B cell (primary cell): ENCODE data around the gene BTG2. TPM values are rescaled to one million over a fixed set of nuclear protein-coding genes. Genes with fewer than 3 reads are reported as not detected.

Experiments used
- ATAC-seq: fragments of 200-7000 bp; cut with Tn5 transposase; one replicate; pipeline ENCODE4 v1.10.0; 2021; ENCODE audit warnings: low read depth, mild to moderate bottlenecking, moderate number of reproducible peaks, moderate library complexity
- CTCF ChIA-PET: fragments of 350-600 bp; sonication (Branson Sonifier 250); formaldehyde crosslinking; loops from one replicate; lab custom pipeline; 2021; ENCODE audit warnings: antibody characterized with exemption, inconsistent platforms; lab: Charles Lee
- POLR2A ChIA-PET: fragments of 350-600 bp; sonication (Branson Sonifier 250); formaldehyde crosslinking; loops from one replicate; lab custom pipeline; 2021; ENCODE audit warnings: antibody characterized with exemption; lab: Charles Lee
- DNase-seq: peaks from one replicate; pipeline ENCODE4 v3.0.0; 2013
- H2AFZ ChIP-seq: 2 replicates; pipeline ENCODE4 v1.6.1; 2012; ENCODE audit warnings: mild to moderate bottlenecking, low read depth, low read length; ENCODE audit not compliant: insufficient read depth, poor library complexity, severe bottlenecking
- H3K27ac ChIP-seq, 2 donors: 1 replicate in 1 of 2; 2 replicates in 1 of 2; pipeline ENCODE4 v1.5.1; 2012 to 2013; ENCODE audit warnings: low read length in 2 of 2, mild to moderate bottlenecking in 2 of 2, moderate library complexity in 1 of 2
- H3K27me3 ChIP-seq, 4 experiments: fragments of 200-600 bp in 1 of 4; sonication (generic) in 1 of 4; replicated peaks in 1 of 4; 1 replicate in 2 of 4; 2 replicates in 2 of 4; pipeline versions ENCODE4 v1.6.1 to v1.7.0; 2013 to 2016; ENCODE audit warnings: low read length in 3 of 4, mild to moderate bottlenecking in 2 of 4, mixed read lengths in 1 of 4, moderate library complexity in 1 of 4; ENCODE audit not compliant: insufficient read depth in 4 of 4, control insufficient read depth in 3 of 4; ENCODE audit errors: control extremely low read depth in 1 of 4
- H3K36me3 ChIP-seq, 2 experiments: replicated peaks in 1 of 2; 1 replicate in 1 of 2; 2 replicates in 1 of 2; pipeline versions ENCODE4 v1.6.1 to v1.7.1; 2013; ENCODE audit warnings: low read length in 1 of 2; ENCODE audit not compliant: insufficient read depth in 2 of 2, control insufficient read depth in 1 of 2; ENCODE audit errors: control extremely low read depth in 1 of 2, extremely low read depth in 1 of 2
- H3K4me1 ChIP-seq, 2 donors: fragments of 200-600 bp in 1 of 2; sonication (generic) in 1 of 2; 1 replicate in 1 of 2; 2 replicates in 1 of 2; pipeline versions ENCODE4 v1.5.1 to v1.6.1; 2013 to 2017; ENCODE audit warnings: low read length in 2 of 2; ENCODE audit not compliant: control insufficient read depth in 2 of 2, insufficient read depth in 2 of 2
- H3K4me2 ChIP-seq: replicated peaks from 2 replicates; pipeline ENCODE3; 2012; ENCODE audit warnings: mild to moderate bottlenecking, low read depth, low read length; ENCODE audit not compliant: poor library complexity, severe bottlenecking
- H3K4me3 ChIP-seq, 5 experiments: fragments of 200-600 bp in 1 of 5; sonication (generic) in 1 of 5; 1 replicate in 3 of 5; 2 replicates in 2 of 5; pipeline versions ENCODE4 v1.5.1 to v1.7.0; 2011 to 2016; ENCODE audit warnings: low read length in 4 of 5, mild to moderate bottlenecking in 4 of 5, low read depth in 2 of 5, control low read depth in 1 of 5, moderate library complexity in 1 of 5; ENCODE audit not compliant: insufficient read depth in 1 of 5; ENCODE audit errors: control extremely low read depth in 1 of 5, extremely low read depth in 1 of 5
- H3K79me2 ChIP-seq: fragments of 200-600 bp; sonication (generic); one replicate; pipeline ENCODE4 v1.6.0; 2016; ENCODE audit warnings: low read length; ENCODE audit not compliant: control insufficient read depth, insufficient read depth
- H3K9ac ChIP-seq: fragments of 200-600 bp; sonication (generic); 2 replicates; pipeline ENCODE4 v1.6.1; 2017; ENCODE audit warnings: mild to moderate bottlenecking, low read length, moderate library complexity
- H3K9me3 ChIP-seq, 3 donors: one replicate each; pipeline versions ENCODE4 v1.6.1 to v1.7.1; 2013; ENCODE audit warnings: low read length in 2 of 3; ENCODE audit not compliant: control insufficient read depth in 2 of 3, insufficient read depth in 1 of 3; ENCODE audit errors: control extremely low read depth in 1 of 3
- H4K20me1 ChIP-seq: 2 replicates; pipeline ENCODE4 v1.6.0; 2012; ENCODE audit warnings: mild to moderate bottlenecking, low read length; ENCODE audit not compliant: insufficient read depth, control insufficient read depth, poor library complexity, severe bottlenecking
- H3K27ac Mint-ChIP-seq: one replicate; pipeline ENCODE4 v1.8.0; 2021; ENCODE audit warnings: mixed read lengths
- H3K27me3 Mint-ChIP-seq: one replicate; pipeline ENCODE4 v1.8.0; 2021; ENCODE audit warnings: mixed read lengths
- H3K4me1 Mint-ChIP-seq: one replicate; pipeline ENCODE4 v1.8.0; 2021; ENCODE audit warnings: mixed read lengths
- H3K4me3 Mint-ChIP-seq: one replicate; pipeline ENCODE4 v1.8.0; 2021; ENCODE audit warnings: mixed read lengths
- H3K9me3 Mint-ChIP-seq: one replicate; pipeline ENCODE4 v1.8.0; 2022; ENCODE audit warnings: mixed read lengths; ENCODE audit not compliant: insufficient read depth
- CTCF ChIP-seq: fragments of 200-600 bp; IDR thresholded peaks from one replicate; pipeline ENCODE4 v1.8.0; 2022; ENCODE audit warnings: antibody characterized with exemption, mild to moderate bottlenecking
- EZH2 ChIP-seq: IDR thresholded peaks from 2 replicates; pipeline ENCODE4 v1.6.1; 2012; ENCODE audit warnings: borderline replicate concordance, low read depth, mild to moderate bottlenecking, moderate library complexity, low read length; ENCODE audit not compliant: insufficient read depth, poor library complexity, severe bottlenecking
- WGBS: methylation state at CpG from one replicate; pipeline ENCODE4 v1.1.5; 2013; ENCODE audit warnings: missing lambda C conversion rate; ENCODE audit not compliant: insufficient coverage; 5-methylcytosine and 5-hydroxymethylcytosine counted together
- intact Hi-C: fragments of 100-400 bp; cut with micrococcal nuclease; formaldehyde crosslinking; loops from one replicate; pipeline ENCODE4 v1.10.0; 2022
- polyA plus RNA-seq: library from polyadenylated mRNA; depleted of rRNA; stranded (reverse); fragments of >200 nt; gene quantifications from 2 replicates; pipeline ENCODE4 v1.2.3, GENCODE V29; 2012
- total RNA-seq, 2 donors: library from RNA; stranded (reverse); fragments of 120-200 nt in 1 of 2; gene quantifications; 1 replicate in 1 of 2; 2 replicates in 1 of 2; pipeline versions ENCODE4 v1.2.3 to v1.2.4, GENCODE V29; 2013 to 2022

The BTG2 gene
- total and polyA plus RNA-seq, 2 donors (not counting 1 experiment from before 2014, with no cell fraction given) = 508 to 778 TPM

GRCh38 chr1:203268901-203269653 lies 36.2 kb upstream of the BTG2 start:
- TF ChIP-seq EZH2 (no peak), CTCF (peak; percentile 96)
- H3K9ac ChIP-seq = no peak overlapping the region
- Mint-ChIP-seq H3K27me3 (no peaks in the 10 kb centered on the region), H3K4me3 (no peak overlapping the region), H3K4me1 (peaks cover 45% of the 10 kb centered on the region), H3K9me3 (no peaks in the 10 kb centered on the region), H3K27ac (no peak overlapping the region)
- ATAC-seq (no peak), DNase-seq (peak; percentile 84)
- peak overlapping the region; percentile 35 for H3K4me2 ChIP-seq
- POLR2A ChIA-PET = interaction anchor here (2.8 to 16.0 kb wide), 4 partner anchors 19 to 55 kb away, joined by 23 to 268 read pairs (median 100); partner anchors contain the start of gene BTG2
- no peaks in the 10 kb centered on the region for H3K27me3 ChIP-seq
- no peak overlapping the region for H3K27ac ChIP-seq
- no peaks in the 10 kb centered on the region for H3K36me3 ChIP-seq
- 34% methylated on average over 3 of the region's 5 CpGs for WGBS
- peak overlapping the region; percentile 12 for H2AFZ ChIP-seq
- H3K4me1 ChIP-seq = peaks cover 45 to 57% of the 10 kb centered on the region in 2 donors
- H3K4me3 ChIP-seq = no peak overlapping the region
- no peaks in the 10 kb centered on the region for H4K20me1 ChIP-seq
- no peaks in the 10 kb centered on the region for H3K9me3 ChIP-seq
- CTCF ChIA-PET = interaction anchor here (0.5 to 37.7 kb wide), 31 partner anchors 9 to 442 kb away, joined by 3 to 1776 read pairs (median 5); partner anchors contain the start of genes BTG2, FMOD and OPTC
- intact Hi-C loops = loop anchor here (2.0 kb wide), 1 partner anchor 172 kb away; no protein-coding TSS in a partner anchor
- H3K79me2 ChIP-seq = peaks cover 41% of the 10 kb centered on the region

GRCh38 chr1:203269654-203270020 lies 35.7 kb upstream of the BTG2 start:
- TF ChIP-seq EZH2 = no peak
- TF ChIP-seq CTCF = no peak
- Histone ChIP-seq H3K4me3 (no peak overlapping the region), H3K79me2 (peaks cover 46% of the 10 kb centered on the region), H3K9ac (no peak overlapping the region), H2AFZ (peak overlapping the region; percentile 1), H3K27me3 (no peaks in the 10 kb centered on the region), H3K9me3 (no peaks in the 10 kb centered on the region), H3K4me2 (no peak overlapping the region), H3K27ac (no peak overlapping the region), H3K36me3 (no peaks in the 10 kb centered on the region), H3K4me1 (peaks cover 50 to 62% of the 10 kb centered on the region in 2 donors), H4K20me1 (no peaks in the 10 kb centered on the region)
- H3K4me1 Mint-ChIP-seq = peaks cover 51% of the 10 kb centered on the region
- H3K27me3 Mint-ChIP-seq = no peaks in the 10 kb centered on the region
- DNase-seq = no peak
- H3K9me3 Mint-ChIP-seq = no peaks in the 10 kb centered on the region
- intact Hi-C loops = loop anchor here (2.0 kb wide), 2 partner anchors 111 to 171 kb away; no protein-coding TSS in a partner anchor
- H3K27ac Mint-ChIP-seq = no peak overlapping the region
- no peak for ATAC-seq
- 75% methylated on average over 4 of the region's 5 CpGs for WGBS
- ChIA-PET POLR2A (interaction anchor here (2.8 to 16.0 kb wide), 5 partner anchors 19 to 54 kb away, joined by 23 to 307 read pairs (median 178); partner anchors contain the start of gene BTG2), CTCF (interaction anchor here (0.7 to 37.7 kb wide), 26 partner anchors 9 to 442 kb away, joined by 3 to 1776 read pairs (median 6); partner anchors contain the start of genes BTG2, FMOD and OPTC)
- H3K4me3 Mint-ChIP-seq = no peak overlapping the region
